K562 (cell line): ENCODE data around the gene ZNF490. TPM values are rescaled to one million over a fixed set of nuclear protein-coding genes. Genes with fewer than 3 reads are reported as not detected.

ENCODE experiments used
- BHLHE40 ChIP-seq: IDR thresholded peaks from 2 replicates; pipeline ENCODE4 v1.6.1; 2011; ENCODE audit warnings: low read length, improper control_type of control experiment
- CREM ChIP-seq: IDR thresholded peaks from 2 replicates; pipeline ENCODE4 v1.6.1; 2014; ENCODE audit warnings: antibody characterized with exemption, low read depth
- DLX4 ChIP-seq: fragments of 250-450 bp; sonication (Bioruptor Pico); IDR thresholded peaks from 2 replicates; pipeline ENCODE4 v1.6.1; 2021; ENCODE audit warnings: mild to moderate bottlenecking
- EP400 ChIP-seq: fragments of 450-650 bp; IDR thresholded peaks from 2 replicates; pipeline ENCODE4 v1.6.1; 2017; ENCODE audit warnings: antibody characterized with exemption, mild to moderate bottlenecking, moderate library complexity
- FOXK1 ChIP-seq: sonication (generic); formaldehyde crosslinking; IDR thresholded peaks from 2 replicates; pipeline ENCODE4 v1.8.0; 2022; ENCODE audit warnings: missing genetic modification reagents, mild to moderate bottlenecking, borderline replicate concordance
- HNRNPLL ChIP-seq: fragments of 200-400 bp; formaldehyde crosslinking; IDR thresholded peaks from 2 replicates; pipeline ENCODE4 v1.6.1; 2017; ENCODE audit warnings: low read length, low read depth, mild to moderate bottlenecking; ENCODE audit not compliant: poor library complexity, severe bottlenecking
- HNRNPUL1 ChIP-seq: fragments of 200-400 bp; formaldehyde crosslinking; IDR thresholded peaks from 2 replicates; pipeline ENCODE4 v1.6.1; 2017; ENCODE audit warnings: low read length
- KLF16 ChIP-seq: IDR thresholded peaks from 2 replicates; pipeline ENCODE4 v1.6.1; 2016; ENCODE audit warnings: antibody characterized with exemption
- LEF1 ChIP-seq: fragments of 450-650 bp; IDR thresholded peaks from 2 replicates; pipeline ENCODE4 v1.6.1; 2016; ENCODE audit warnings: mild to moderate bottlenecking
- MCM7 ChIP-seq, 2 experiments: fragments of 450-650 bp; IDR thresholded peaks; 2 replicates each; pipeline ENCODE4 v1.6.1; 2016 to 2018
- NR1H2 ChIP-seq: sonication (generic); formaldehyde crosslinking; IDR thresholded peaks from 2 replicates; pipeline ENCODE4 v1.4.0; 2020; ENCODE audit warnings: mild to moderate bottlenecking, missing genetic modification reagents
- NR2C1 ChIP-seq, 2 experiments: fragments of 450-650 bp; IDR thresholded peaks; 2 replicates each; pipeline ENCODE4 v1.6.1; 2017; ENCODE audit warnings: mild to moderate bottlenecking in 2 of 2, antibody characterized with exemption in 1 of 2, inconsistent platforms in 1 of 2, missing compliant biosample characterization in 1 of 2, missing genetic modification characterization in 1 of 2
- RBFOX2 ChIP-seq: fragments of 200-400 bp; formaldehyde crosslinking; IDR thresholded peaks from 2 replicates; pipeline ENCODE4 v1.6.1; 2017; ENCODE audit warnings: low read depth, mild to moderate bottlenecking, low read length, moderate library complexity
- SP2 ChIP-seq: IDR thresholded peaks from 2 replicates; pipeline ENCODE4 v1.6.1; 2011; ENCODE audit warnings: mild to moderate bottlenecking, low read depth, low read length, moderate library complexity; ENCODE audit not compliant: poor library complexity, severe bottlenecking; ENCODE audit errors: extremely low read depth
- TAF1 ChIP-seq: IDR thresholded peaks from 2 replicates; pipeline ENCODE4 v1.6.1; 2011; ENCODE audit warnings: mild to moderate bottlenecking, low read length, moderate library complexity; ENCODE audit not compliant: insufficient read depth, control insufficient read depth, severe bottlenecking; ENCODE audit errors: extremely low read depth
- TGIF2 ChIP-seq: sonication (generic); formaldehyde crosslinking; IDR thresholded peaks from 2 replicates; pipeline ENCODE4 v1.8.1; 2022; ENCODE audit warnings: mild to moderate bottlenecking, missing genetic modification reagents, moderate library complexity
- VEZF1 ChIP-seq: fragments of 200-800 bp; sonication (Bioruptor generic); IDR thresholded peaks from 2 replicates; pipeline ENCODE4 v1.6.1; 2017; ENCODE audit warnings: missing genetic modification characterization, missing compliant biosample characterization
- ZBTB1 ChIP-seq: sonication (generic); formaldehyde crosslinking; IDR thresholded peaks from 2 replicates; pipeline ENCODE4 v1.8.1; 2023; ENCODE audit warnings: missing genetic modification reagents, low read depth, mild to moderate bottlenecking, borderline replicate concordance
- ZFPM2 ChIP-seq: fragments of 250-450 bp; sonication (Bioruptor Pico); IDR thresholded peaks from 2 replicates; pipeline ENCODE4 v1.5.1; 2022; ENCODE audit warnings: mild to moderate bottlenecking
- ZNF124 ChIP-seq: sonication (generic); formaldehyde crosslinking; IDR thresholded peaks from 2 replicates; pipeline ENCODE4 v1.8.1; 2022; ENCODE audit warnings: missing genetic modification reagents
- ZNF253 ChIP-seq: fragments of 250-450 bp; sonication (Bioruptor Pico); conservative IDR thresholded peaks from 2 replicates; pipeline ENCODE4 v1.6.1; 2021; ENCODE audit warnings: mild to moderate bottlenecking
- ZNF347 ChIP-seq: fragments of 450-650 bp; formaldehyde crosslinking; IDR thresholded peaks from 2 replicates; pipeline ENCODE4 v1.4.0; 2020; ENCODE audit warnings: low read depth, mild to moderate bottlenecking, moderate library complexity
- ZNF707 ChIP-seq: fragments of 250-450 bp; sonication (Bioruptor Pico); conservative IDR thresholded peaks from 2 replicates; pipeline ENCODE4 v1.8.0; 2022; ENCODE audit warnings: inconsistent platforms, mild to moderate bottlenecking, moderate library complexity
- ZNF764 ChIP-seq: fragments of 250-450 bp; sonication (Bioruptor Pico); IDR thresholded peaks from 2 replicates; pipeline ENCODE4 v1.4.0; 2020; ENCODE audit warnings: low read depth, mild to moderate bottlenecking, moderate library complexity
- polyA plus RNA-seq, 8 experiments: library from polyadenylated mRNA; depleted of rRNA in 4 of 8; stranded (reverse) in 5 of 8; unstranded in 3 of 8; fragments of >200 nt; fragmentation: Nextera tagmentation in 2 of 8; fragmentation: Illumina TruSeq in 1 of 8; extraction: Ambion mirVana in 2 of 8; extraction: Trizol in 1 of 8; gene quantifications; 2 replicates each; pipeline versions ENCODE4 v1.2.1 to v1.2.3, GENCODE V29; 2011 to 2014; ENCODE audit warnings: inconsistent platforms in 1 of 8, missing spikeins in 1 of 8
- total RNA-seq, 7 experiments: library from RNA; depleted of rRNA in 6 of 7; stranded (reverse); fragments of >200 nt in 6 of 7; fragmentation: Illumina TruSeq in 2 of 7; extraction: Trizol in 2 of 7; gene quantifications; 2 replicates each; pipeline versions ENCODE4 v1.2.1 to v1.2.3, GENCODE V29; 2011 to 2021; ENCODE audit warnings: low replicate concordance in 1 of 7
- TF ChIP-seq, protein P1 (sequence below), 2 experiments: fragments of 450-650 bp; IDR thresholded peaks; 2 replicates each; pipeline ENCODE4 v1.6.1; 2016
- TF ChIP-seq, protein P2 (sequence below): fragments of 250-450 bp; sonication (Bioruptor Pico); IDR thresholded peaks from 2 replicates; pipeline ENCODE4 v1.8.0; 2022; ENCODE audit warnings: moderate library complexity, mild to moderate bottlenecking, inconsistent platforms

ZNF490 gene
- total and polyA plus RNA-seq, 9 of the 15 experiments (the other 6 are each of a cell fraction or from before 2014, with no cell fraction given): 0.90 to 8.3 (median 4.4) TPM

GRCh38 chr19:12610540-12611360 lies at the start of gene ZNF490, which contains the start of gene ZNF791 (continued):
- no peak for TF ChIP-seq TGIF2
- no peak for TF ChIP-seq DLX4 (CRISPR knock-in tag)
- TF ChIP-seq, protein P1, sequence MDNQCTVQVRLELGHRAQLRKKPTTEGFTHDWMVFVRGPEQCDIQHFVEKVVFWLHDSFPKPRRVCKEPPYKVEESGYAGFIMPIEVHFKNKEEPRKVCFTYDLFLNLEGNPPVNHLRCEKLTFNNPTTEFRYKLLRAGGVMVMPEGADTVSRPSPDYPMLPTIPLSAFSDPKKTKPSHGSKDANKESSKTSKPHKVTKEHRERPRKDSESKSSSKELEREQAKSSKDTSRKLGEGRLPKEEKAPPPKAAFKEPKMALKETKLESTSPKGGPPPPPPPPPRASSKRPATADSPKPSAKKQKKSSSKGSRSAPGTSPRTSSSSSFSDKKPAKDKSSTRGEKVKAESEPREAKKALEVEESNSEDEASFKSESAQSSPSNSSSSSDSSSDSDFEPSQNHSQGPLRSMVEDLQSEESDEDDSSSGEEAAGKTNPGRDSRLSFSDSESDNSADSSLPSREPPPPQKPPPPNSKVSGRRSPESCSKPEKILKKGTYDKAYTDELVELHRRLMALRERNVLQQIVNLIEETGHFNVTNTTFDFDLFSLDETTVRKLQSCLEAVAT (IDR thresholded peaks at IDR 0.05): peak in 1 of 2 experiments; percentile 14; a peak in 1 of 4 replicates
- TF ChIP-seq CREM: peak; percentile 97
- no peak for TF ChIP-seq LEF1
- TF ChIP-seq ZBTB1: no peak; the same call in 1 of the 2 replicates
- peak; percentile 95 for TF ChIP-seq RBFOX2
- TF ChIP-seq SP2: peak; percentile 29
- peak; percentile 91 for TF ChIP-seq TAF1
- no peak; the same call in 1 of the 2 replicates for TF ChIP-seq KLF16
- peak; percentile 88; the same call in 1 of the 2 replicates for TF ChIP-seq FOXK1 (CRISPR knock-in tag)
- TF ChIP-seq HNRNPUL1: no peak
- TF ChIP-seq ZNF253 (CRISPR knock-in tag): no peak
- no peak for TF ChIP-seq ZNF764 (CRISPR knock-in tag)
- peak; percentile 85 for TF ChIP-seq HNRNPLL
- TF ChIP-seq ZFPM2 (CRISPR knock-in tag): no peak
- no peak for TF ChIP-seq MCM7 (IDR thresholded peaks at IDR 0.05)
- no peak for TF ChIP-seq NR1H2 (CRISPR knock-in tag)
- no peak for TF ChIP-seq ZNF124 (CRISPR knock-in tag)
- no peak; the same call in 1 of the 2 replicates for TF ChIP-seq VEZF1
- TF ChIP-seq ZNF707 (CRISPR knock-in tag): no peak
- TF ChIP-seq EP400: peak; percentile 87
- TF ChIP-seq BHLHE40: no peak; the same call in none of the 2 replicates
- TF ChIP-seq, protein P2, sequence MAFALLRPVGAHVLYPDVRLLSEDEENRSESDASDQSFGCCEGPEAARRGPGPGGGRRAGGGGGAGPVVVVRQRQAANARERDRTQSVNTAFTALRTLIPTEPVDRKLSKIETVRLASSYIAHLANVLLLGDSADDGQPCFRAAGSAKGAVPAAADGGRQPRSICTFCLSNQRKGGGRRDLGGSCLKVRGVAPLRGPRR (CRISPR knock-in tag): no peak
- TF ChIP-seq ZNF347 (CRISPR knock-in tag): no peak
- TF ChIP-seq NR2C1 (IDR thresholded peaks at IDR 0.05): peak; percentile 72
- no peak for TF ChIP-seq NR2C1 (tag; IDR thresholded peaks at IDR 0.05)
